H9 (cell line): Measurements from ENCODE around the gene ST6GALNAC2. TPM values are rescaled to one million over a fixed set of nuclear protein-coding genes. Genes with fewer than 3 reads are reported as not detected.

Source experiments
- DNase-seq: peaks from one replicate; pipeline ENCODE4 v3.0.0-alpha.2; 2017
- H2AFZ ChIP-seq: one replicate; pipeline ENCODE4 v1.6.1; 2013; ENCODE audit warnings: mild to moderate bottlenecking, low read length, control low read depth, moderate library complexity
- H2AK5ac ChIP-seq: 2 replicates; pipeline ENCODE4 v1.6.1; 2013; ENCODE audit warnings: low read length, control low read depth, mixed read lengths; ENCODE audit not compliant: insufficient read length
- H2BK120ac ChIP-seq: one replicate; pipeline ENCODE4 v1.6.1; 2013; ENCODE audit warnings: low read depth, mild to moderate bottlenecking, low read length, control low read depth, inconsistent platforms; ENCODE audit not compliant: poor library complexity, severe bottlenecking
- H2BK12ac ChIP-seq: 2 replicates; pipeline ENCODE4 v1.6.1; 2013; ENCODE audit warnings: low read length, control low read depth, mixed read lengths, low read depth; ENCODE audit not compliant: insufficient read length
- H2BK15ac ChIP-seq: 2 replicates; pipeline ENCODE4 v1.6.1; 2013; ENCODE audit warnings: low read depth, low read length, control low read depth
- H2BK20ac ChIP-seq: one replicate; pipeline ENCODE4 v1.6.1; 2013; ENCODE audit warnings: low read depth, mild to moderate bottlenecking, low read length, control low read depth, inconsistent platforms; ENCODE audit not compliant: poor library complexity, severe bottlenecking
- H2BK5ac ChIP-seq: 2 replicates; pipeline ENCODE4 v1.6.1; 2013; ENCODE audit warnings: low read length, control low read depth, mixed read lengths; ENCODE audit not compliant: insufficient read length
- H3K14ac ChIP-seq: 2 replicates; pipeline ENCODE4 v1.6.1; 2013; ENCODE audit warnings: low read length, control low read depth; ENCODE audit not compliant: insufficient read depth
- H3K18ac ChIP-seq: 2 replicates; pipeline ENCODE4 v1.6.1; 2013; ENCODE audit warnings: low read depth, mild to moderate bottlenecking, mixed read lengths, low read length, control low read depth; ENCODE audit not compliant: insufficient read length
- H3K23ac ChIP-seq: 2 replicates; pipeline ENCODE4 v1.6.1; 2013; ENCODE audit warnings: low read length, control low read depth, mixed read lengths, low read depth; ENCODE audit not compliant: insufficient read length
- H3K23me2 ChIP-seq: 2 replicates; pipeline ENCODE4 v1.6.1; 2013; ENCODE audit warnings: low read depth, mild to moderate bottlenecking, mixed read lengths, low read length, control low read depth; ENCODE audit not compliant: insufficient read length, poor library complexity, severe bottlenecking
- H3K27ac ChIP-seq: 2 replicates; pipeline ENCODE4 v1.5.1; 2013; ENCODE audit warnings: low read length, control low read depth, mixed read lengths, low read depth; ENCODE audit not compliant: insufficient read length
- H3K27me3 ChIP-seq: 2 replicates; pipeline ENCODE4 v1.6.1; 2013; ENCODE audit warnings: low read length, control low read depth, inconsistent platforms; ENCODE audit not compliant: insufficient read depth
- H3K4ac ChIP-seq: 2 replicates; pipeline ENCODE4 v1.6.1; 2013; ENCODE audit warnings: low read depth, mild to moderate bottlenecking, control low read depth, inconsistent platforms, low read length, moderate library complexity
- H3K4me1 ChIP-seq: 2 replicates; pipeline ENCODE4 v1.6.1; 2013; ENCODE audit warnings: low read length, control low read depth, inconsistent platforms; ENCODE audit not compliant: insufficient read depth
- H3K4me2 ChIP-seq: 2 replicates; pipeline ENCODE4 v1.6.1; 2013; ENCODE audit warnings: low read length, control low read depth, mixed read lengths; ENCODE audit not compliant: insufficient read length, insufficient read depth
- H3K56ac ChIP-seq: 2 replicates; pipeline ENCODE4 v1.6.1; 2013; ENCODE audit warnings: low read depth, mild to moderate bottlenecking, mixed read lengths, low read length, control low read depth; ENCODE audit not compliant: insufficient read length
- H3K79me1 ChIP-seq: 2 replicates; pipeline ENCODE4 v1.6.1; 2013; ENCODE audit warnings: low read depth, mild to moderate bottlenecking, moderate library complexity, low read length, control low read depth, inconsistent platforms; ENCODE audit not compliant: insufficient read depth, poor library complexity, severe bottlenecking
- H3K79me2 ChIP-seq: 2 replicates; pipeline ENCODE4 v1.6.1; 2013; ENCODE audit warnings: low read length, control low read depth, inconsistent platforms; ENCODE audit not compliant: insufficient read depth
- H3K9ac ChIP-seq: 2 replicates; pipeline ENCODE4 v1.6.1; 2013; ENCODE audit warnings: low read length, control low read depth, mixed read lengths; ENCODE audit not compliant: insufficient read length; ENCODE audit errors: extremely low read depth
- H3K9me3 ChIP-seq: one replicate; pipeline ENCODE4 v1.6.1; 2013; ENCODE audit warnings: low read depth, low read length, inconsistent platforms; ENCODE audit not compliant: control insufficient read depth
- H3T11ph ChIP-seq: one replicate; pipeline ENCODE4 v1.6.1; 2013; ENCODE audit warnings: mild to moderate bottlenecking, low read length, control low read depth, inconsistent platforms
- H4K20me1 ChIP-seq: one replicate; pipeline ENCODE4 v1.6.1; 2013; ENCODE audit not compliant: control insufficient read depth, insufficient read length, insufficient read depth
- H4K5ac ChIP-seq: 2 replicates; pipeline ENCODE4 v1.6.1; 2013; ENCODE audit warnings: low read depth, mild to moderate bottlenecking, mixed read lengths, low read length, control low read depth; ENCODE audit not compliant: insufficient read length
- H4K8ac ChIP-seq: replicated peaks from 2 replicates; pipeline ENCODE4 v1.6.1; 2013; ENCODE audit warnings: low read length, control low read depth, mixed read lengths, low read depth; ENCODE audit not compliant: insufficient read length
- H4K91ac ChIP-seq: 2 replicates; pipeline ENCODE4 v1.6.1; 2013; ENCODE audit warnings: low read depth, mild to moderate bottlenecking, moderate library complexity, mixed read lengths, low read length, control low read depth; ENCODE audit not compliant: insufficient read length
- H3K27ac Mint-ChIP-seq, 3 experiments: 2 replicates in 2 of 3; 3 replicates in 1 of 3; pipeline ENCODE4 v1.8.0; 2020 to 2021; ENCODE audit warnings: mixed read lengths in 3 of 3, mild to moderate bottlenecking in 1 of 3, moderate library complexity in 1 of 3
- H3K27me3 Mint-ChIP-seq: 2 replicates; pipeline ENCODE4 v1.8.0; 2021; ENCODE audit warnings: low read depth, mild to moderate bottlenecking, moderate library complexity, mixed read lengths
- H3K36me3 Mint-ChIP-seq, 3 experiments: 2 replicates in 2 of 3; 3 replicates in 1 of 3; pipeline ENCODE4 v1.8.0; 2020 to 2021; ENCODE audit warnings: low read depth in 3 of 3, mixed read lengths in 3 of 3; ENCODE audit not compliant: insufficient read depth in 1 of 3
- H3K4me1 Mint-ChIP-seq, 2 experiments: 2 replicates each; pipeline ENCODE4 v1.8.0; 2020; ENCODE audit warnings: mixed read lengths in 2 of 2
- H3K4me3 Mint-ChIP-seq, 2 experiments: 2 replicates in 1 of 2; 3 replicates in 1 of 2; pipeline ENCODE4 v1.8.0; 2020 to 2021; ENCODE audit warnings: mild to moderate bottlenecking in 2 of 2, mixed read lengths in 2 of 2, moderate library complexity in 1 of 2
- H3K9me3 Mint-ChIP-seq, 2 experiments: 2 replicates in 1 of 2; 3 replicates in 1 of 2; pipeline ENCODE4 v1.8.0; 2020; ENCODE audit warnings: mild to moderate bottlenecking in 2 of 2, mixed read lengths in 2 of 2, moderate library complexity in 1 of 2
- CTCF ChIP-seq: fragments of 200-600 bp; sonication (generic); conservative IDR thresholded peaks from 3 replicates; pipeline ENCODE4 v1.8.0; 2021; ENCODE audit warnings: antibody characterized with exemption, mild to moderate bottlenecking
- WGBS: extraction: QIAGEN DNeasy Blood & Tissue Kit; methylation state at CpG from one replicate; pipeline ENCODE4 v1.1.7; 2013; ENCODE audit warnings: missing lambda C conversion rate, low lambda C conversion rate, mixed read lengths; ENCODE audit not compliant: insufficient read length; ENCODE audit errors: extremely low coverage; 5-methylcytosine and 5-hydroxymethylcytosine counted together
- total RNA-seq: library from RNA; stranded (reverse); gene quantifications from 2 replicates; pipeline ENCODE4 v1.2.1, GENCODE V29; 2021

The ST6GALNAC2 gene
- total RNA-seq, 1 experiment from 2014 or later = 0.46 TPM

GRCh38 chr17:76599694-76600460 lies 14.2 kb upstream of the ST6GALNAC2 start:
- H4K5ac ChIP-seq = no peak overlapping the region
- Mint-ChIP-seq H3K9me3 (peaks cover 2 to 9% of the 10 kb centered on the region in 2 experiments; a peak in 2 of 5 replicates), H3K4me1 (peaks cover 14 to 20% of the 10 kb centered on the region in 2 experiments), H3K36me3 (peaks cover 0 to 10% (median 6%) of the 10 kb centered on the region in 3 experiments; a peak in 4 of 7 replicates), H3K27ac (no peak overlapping the region; a peak in 1 of 7 replicates), H3K4me3 (no peak overlapping the region), H3K27me3 (peaks cover 1% of the 10 kb centered on the region)
- no peak overlapping the region for H2AK5ac ChIP-seq
- peaks cover 3% of the 10 kb centered on the region; the same call in 1 of the 2 replicates for H3K4me1 ChIP-seq
- no peaks in the 10 kb centered on the region for H3K79me2 ChIP-seq
- H3K27ac ChIP-seq = no peak overlapping the region
- H3K9ac ChIP-seq = no peak overlapping the region
- no peak overlapping the region for H3K23ac ChIP-seq
- H3K56ac ChIP-seq = no peak overlapping the region
- no peak overlapping the region for H2BK5ac ChIP-seq
- H2BK15ac ChIP-seq = no peak overlapping the region
- no peak overlapping the region for H2AFZ ChIP-seq
- H4K91ac ChIP-seq = no peak overlapping the region
- no peak overlapping the region for H3K4me2 ChIP-seq
- no peaks in the 10 kb centered on the region for H3K79me1 ChIP-seq
- no peak overlapping the region for H3T11ph ChIP-seq
- no peak for TF ChIP-seq CTCF
- no peak overlapping the region for H3K14ac ChIP-seq
- no CpG with 5 or more reads among the region's 17 CpGs for WGBS
- no peaks in the 10 kb centered on the region for H3K27me3 ChIP-seq
- DNase-seq = no peak
- no peak overlapping the region for H3K18ac ChIP-seq
- H2BK12ac ChIP-seq = no peak overlapping the region
- no peaks in the 10 kb centered on the region for H3K23me2 ChIP-seq
- no peaks in the 10 kb centered on the region for H3K9me3 ChIP-seq
- no peak overlapping the region for H3K4ac ChIP-seq
- H2BK120ac ChIP-seq = no peak overlapping the region
- no peak overlapping the region for H4K8ac ChIP-seq
- H4K20me1 ChIP-seq = no peaks in the 10 kb centered on the region
- no peak overlapping the region for H2BK20ac ChIP-seq
